Stimulated activated CD4-positive, alpha-beta T cell treated with anti-CD3 and anti-CD28 coated beads, Interleukin-15, amount 100 ng/mL, for 24 hours (primary cell): ENCODE results near the gene DCLRE1B.

ENCODE experiments used
- DNase-seq: peaks from one replicate; pipeline ENCODE4 v3.0.0-alpha.2; 2020

DCLRE1B gene

DNA sequence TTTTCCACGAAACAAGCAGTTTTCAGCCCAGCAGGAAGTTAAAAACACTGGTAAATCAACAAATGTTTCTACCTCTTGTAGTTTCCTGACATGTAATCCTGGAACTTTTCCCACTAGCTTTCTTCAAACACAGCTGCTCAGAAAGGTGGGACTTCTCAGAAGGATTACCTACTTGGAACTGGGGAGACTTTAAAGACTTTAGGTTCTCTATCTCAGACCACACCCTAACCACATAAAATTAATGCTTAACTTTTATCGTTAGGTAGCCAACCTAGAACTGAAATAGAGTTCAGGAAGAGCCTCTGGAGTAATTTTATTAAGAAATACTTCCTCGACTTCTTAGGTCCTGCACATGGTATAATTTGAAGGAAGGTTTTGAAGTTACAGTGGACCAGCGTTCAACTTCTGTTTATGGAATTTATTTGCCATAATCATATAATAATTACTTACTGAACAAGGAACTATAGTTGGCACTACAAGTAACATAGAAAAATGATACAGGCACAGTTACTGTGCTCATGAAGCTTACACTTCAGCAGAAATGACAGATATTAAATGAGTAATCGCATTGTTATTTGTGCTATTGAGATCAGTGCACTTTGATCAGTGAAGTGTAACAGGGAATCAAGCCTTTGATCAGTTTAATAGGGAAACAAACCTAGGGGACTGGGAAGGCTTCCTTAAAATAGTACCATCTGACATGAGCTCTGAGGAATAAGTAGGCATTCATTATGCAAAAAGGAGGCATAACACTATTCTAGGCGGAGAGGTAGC lies 17.5 kb upstream of the DCLRE1B start, which contains the start of gene BCL2L15:
TSS of gene BCL2L15 (minus strand) at position 180 of the 774 bp plus-strand sequence. CDS start 206 bp downstream, outside the sequence.
- no peak for DNase-seq

DNA sequence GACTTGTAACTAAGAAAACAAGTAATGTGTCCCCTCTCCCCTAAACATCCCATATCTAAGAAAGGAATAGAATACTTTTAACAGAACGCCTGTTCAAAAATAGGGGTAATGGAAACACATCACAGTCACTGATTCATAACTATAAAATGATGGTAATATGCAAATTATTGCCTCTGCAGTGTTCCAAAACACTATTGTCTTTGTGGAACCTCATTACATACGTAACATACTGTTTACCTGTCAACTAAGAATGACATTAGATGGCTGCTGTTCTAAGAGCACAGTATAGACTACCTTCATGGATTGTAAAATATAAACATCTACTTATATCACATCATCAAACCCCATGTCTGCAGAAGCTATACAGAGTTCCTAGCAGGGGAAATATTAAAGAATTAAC lies 14.3 kb upstream of the DCLRE1B start:
- DNase-seq: no peak

DNA sequence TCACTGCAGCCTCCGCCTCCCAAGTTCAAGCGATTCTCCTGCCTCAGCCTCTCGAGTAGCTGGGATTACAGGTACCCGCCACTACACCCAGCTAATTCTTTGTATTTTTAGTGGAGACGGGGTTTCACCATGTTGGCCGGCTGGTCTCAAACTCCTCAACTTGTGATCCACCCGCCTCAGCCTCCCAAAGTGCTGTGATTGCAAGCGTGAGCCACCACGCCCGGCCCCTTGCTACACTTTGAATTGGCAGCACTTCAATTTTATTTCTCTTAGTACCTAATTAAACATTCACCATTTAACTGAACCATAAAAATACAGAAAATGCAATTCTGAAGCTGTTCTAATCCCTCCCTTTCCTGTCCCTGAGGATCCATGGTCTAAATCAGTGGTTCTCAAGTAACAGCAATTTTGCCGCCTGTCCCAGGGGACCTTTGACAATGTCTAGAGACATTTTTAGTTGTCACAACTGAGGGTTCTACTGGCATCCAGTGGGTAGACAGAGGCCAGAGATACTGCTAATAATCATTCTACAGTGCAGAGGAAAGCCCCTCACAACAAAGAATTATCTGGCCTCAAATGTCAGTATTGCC lies 13.4 kb upstream of the DCLRE1B start:
- no peak for DNase-seq

GRCh38 chr1:113893267-113893666 lies 11.9 kb upstream of the DCLRE1B start:
- no peak for DNase-seq

- DNase-seq: no peak
Observed at GRCh38 chr1:113895098-113895497, 10.0 kb upstream of the DCLRE1B start.

- no peak for DNase-seq
Observed at GRCh38 chr1:113895961-113896360, 9.2 kb upstream of the DCLRE1B start.

- no peak for DNase-seq
Observed at GRCh38 chr1:113898241-113898814, 6.8 kb upstream of the DCLRE1B start.

- DNase-seq: no peak
Observed at GRCh38 chr1:113899111-113899510, 6.0 kb upstream of the DCLRE1B start.

GRCh38 chr1:113901191-113901590 lies 3.9 kb upstream of the DCLRE1B start:
- no peak for DNase-seq

DNA sequence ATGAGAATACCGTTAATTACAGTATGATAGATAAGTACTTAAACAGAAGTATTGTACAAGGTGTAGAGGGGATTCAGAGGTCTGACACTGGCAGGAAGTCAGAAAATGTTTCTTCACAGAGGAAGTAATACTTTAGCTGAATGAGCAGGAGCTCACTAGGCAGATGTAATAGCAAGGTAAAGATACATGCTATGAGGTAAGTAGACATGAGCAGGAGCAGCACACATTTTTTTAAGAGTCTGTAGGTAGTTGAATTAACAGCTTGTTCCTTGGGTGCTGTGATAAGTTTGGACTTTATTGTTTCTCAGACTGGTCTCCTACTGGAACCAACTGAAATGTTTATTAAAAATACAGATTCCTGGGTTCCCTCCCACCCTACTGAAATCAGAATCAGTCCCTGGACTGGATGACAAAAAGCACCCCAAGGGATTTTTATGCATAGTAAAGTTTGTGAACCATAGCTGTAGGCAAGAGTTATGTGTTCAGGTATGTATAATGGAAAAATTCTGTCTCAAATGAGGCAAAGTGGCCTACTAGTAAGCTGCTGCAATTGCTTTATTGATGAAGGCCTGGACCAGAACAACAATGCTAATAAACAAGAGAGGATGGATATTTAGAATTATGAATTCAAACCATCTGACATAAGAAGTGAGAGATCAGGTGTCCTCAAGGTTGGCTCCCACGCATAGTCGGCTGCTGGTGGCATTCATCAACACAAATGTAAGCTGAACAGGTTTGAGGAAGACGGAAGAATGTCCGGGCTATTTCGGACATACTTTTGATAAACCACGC lies 1.4 kb upstream of the DCLRE1B start:
- DNase-seq: peak; percentile 30

- no peak for DNase-seq
Observed at GRCh38 chr1:113904293-113904673, 843 bp upstream of the DCLRE1B start.

GRCh38 chr1:113905435-113905861 lies 322 bp downstream of the DCLRE1B start:
- peak; percentile 47 for DNase-seq

DNA sequence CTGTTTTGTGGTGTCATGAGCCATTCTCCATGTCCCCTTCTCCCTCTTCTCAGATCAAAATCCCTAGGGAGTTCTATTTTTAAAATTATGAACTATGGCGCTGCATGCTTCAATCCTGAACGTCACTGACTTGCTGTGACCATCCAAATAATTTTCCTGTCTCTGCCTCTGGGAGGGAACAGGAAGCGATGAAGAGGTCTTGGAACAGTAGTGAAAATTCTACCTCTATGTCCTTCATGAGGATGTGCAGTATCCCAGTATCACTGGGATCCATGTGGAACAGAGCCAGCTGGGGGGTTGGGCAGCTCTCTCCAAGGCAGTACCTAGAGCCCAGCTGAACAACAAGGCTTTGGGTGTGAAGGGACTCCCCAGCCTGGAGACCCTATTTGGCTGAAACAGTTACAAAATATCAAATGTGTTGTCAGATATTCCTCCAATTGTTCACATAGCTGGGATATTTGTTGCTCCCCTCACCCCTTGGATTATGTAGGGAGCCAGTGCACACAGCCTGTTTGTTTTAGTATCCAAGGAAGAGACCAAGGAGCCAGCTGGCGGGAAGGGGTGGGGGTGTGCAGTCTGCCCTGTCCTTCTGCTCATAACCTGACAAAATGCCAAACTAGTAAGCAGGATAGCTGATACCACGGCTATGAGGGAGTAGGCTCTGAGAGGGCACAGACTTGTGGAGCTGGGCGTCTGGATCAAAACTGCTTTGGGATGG lies 7.6 kb downstream of the DCLRE1B start:
- no peak for DNase-seq

- no peak for DNase-seq
Observed at GRCh38 chr1:113913312-113913668, 8.2 kb downstream of the DCLRE1B start.

- no peak for DNase-seq
Observed at GRCh38 chr1:113913887-113914664, 8.9 kb downstream of the DCLRE1B start.

DNA sequence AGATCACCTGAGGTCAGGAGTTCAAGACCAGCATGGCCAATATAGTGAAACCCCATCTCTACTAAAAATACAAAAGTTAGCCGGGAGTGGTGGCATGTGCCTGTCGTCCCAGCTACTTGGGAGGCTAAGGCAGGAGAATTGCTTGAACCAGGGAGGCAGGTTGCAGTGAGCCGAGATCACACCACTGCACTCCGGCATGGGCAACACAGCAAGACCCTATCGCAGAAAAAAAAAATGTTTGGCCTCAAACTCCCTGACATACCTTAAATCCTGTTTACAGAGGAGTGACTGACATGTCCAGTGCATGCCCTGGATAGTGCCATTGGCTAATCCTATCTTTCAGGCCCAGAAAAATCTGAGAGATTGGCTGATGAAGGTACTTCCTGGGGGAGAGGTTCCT lies 11.8 kb downstream of the DCLRE1B start:
- DNase-seq: no peak

DNA sequence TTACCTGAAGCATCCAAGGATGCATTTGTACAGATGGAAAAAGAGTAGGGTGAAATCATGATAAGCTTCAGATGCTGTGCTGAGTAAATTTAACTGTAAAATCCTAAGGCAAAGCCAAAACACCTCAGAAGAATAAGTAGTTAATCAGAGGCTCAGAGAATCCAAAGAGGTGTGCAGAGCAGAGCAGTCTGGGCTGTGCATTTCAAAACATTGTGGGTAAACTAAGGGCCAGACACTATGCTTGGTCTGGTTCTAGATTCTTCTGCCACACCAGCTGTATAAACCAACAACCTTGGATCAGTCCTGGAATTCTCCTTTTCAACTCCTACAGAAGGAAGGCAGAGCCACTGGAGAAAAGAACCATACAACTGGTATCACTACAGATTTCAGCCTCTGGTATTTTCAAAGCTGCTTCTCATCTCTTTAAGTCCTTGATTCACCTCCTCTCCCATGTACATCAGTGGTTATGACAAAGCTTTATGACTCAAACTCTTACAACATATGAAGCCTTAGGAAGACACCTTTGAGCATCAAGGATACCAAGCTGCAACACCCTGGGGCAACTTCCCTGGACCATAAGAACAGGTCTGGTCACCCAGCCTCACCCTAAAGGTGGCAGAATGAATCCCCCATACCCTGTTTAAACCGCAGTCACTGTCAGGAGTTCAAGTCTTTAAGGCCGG lies 12.4 kb downstream of the DCLRE1B start:
- no peak for DNase-seq

DNA sequence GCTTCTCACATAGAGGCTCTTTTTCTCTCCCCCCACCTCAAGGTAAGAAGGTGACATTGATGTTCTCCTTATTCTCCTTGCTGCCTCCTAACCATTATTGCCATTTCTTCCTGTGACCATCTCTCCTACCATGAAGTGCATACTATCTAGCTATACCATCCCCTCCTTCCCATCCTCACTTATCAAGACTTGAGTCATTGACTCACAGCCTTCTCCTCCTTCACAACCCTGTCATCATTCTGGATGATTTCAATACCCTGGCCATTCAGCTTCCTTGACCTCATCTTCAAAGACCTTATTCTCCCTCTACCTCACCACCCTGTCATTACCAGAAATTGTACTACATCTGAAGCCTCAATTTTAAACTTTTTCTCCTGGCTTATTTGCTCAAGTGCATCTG lies 13.1 kb downstream of the DCLRE1B start:
- DNase-seq: no peak

DNA sequence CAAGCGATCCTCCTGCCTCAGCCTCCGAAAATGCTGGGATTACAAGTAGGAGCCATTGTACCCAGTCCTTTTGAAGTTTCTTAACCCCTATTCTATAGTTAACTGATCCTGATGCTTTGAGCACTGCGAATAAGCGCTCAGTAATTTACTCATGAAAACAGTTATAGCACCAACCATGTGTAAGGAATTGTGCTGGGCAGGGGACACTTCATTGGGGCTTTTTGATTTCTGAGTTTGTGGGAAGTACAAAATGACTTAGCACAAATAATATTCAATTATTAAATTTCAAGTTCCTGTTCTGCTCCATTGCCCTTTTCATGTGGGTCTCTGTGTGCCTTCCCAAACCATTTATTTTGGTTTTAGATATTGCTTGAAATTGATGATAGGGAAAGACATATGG lies 17.8 kb downstream of the DCLRE1B start:
- DNase-seq: no peak

DNA sequence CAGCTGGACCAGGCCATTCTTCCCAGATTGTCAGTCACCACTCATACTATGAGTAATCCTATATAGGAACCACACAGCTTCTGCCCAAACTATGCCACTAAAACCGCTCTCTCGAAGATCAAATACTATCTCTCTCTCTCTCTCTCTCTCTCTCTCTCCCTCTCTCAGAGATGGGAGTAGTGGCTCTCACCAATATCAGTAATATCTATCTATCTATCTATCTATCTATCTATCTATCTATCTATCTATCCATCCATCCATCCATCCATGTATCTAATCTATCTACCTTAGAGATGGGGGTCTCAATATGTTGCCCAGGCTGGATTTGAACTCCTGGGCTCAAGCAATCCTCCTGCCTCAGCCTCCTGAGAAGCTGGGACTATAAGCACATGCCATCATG lies 19.3 kb downstream of the DCLRE1B start:
- no peak for DNase-seq

DNA sequence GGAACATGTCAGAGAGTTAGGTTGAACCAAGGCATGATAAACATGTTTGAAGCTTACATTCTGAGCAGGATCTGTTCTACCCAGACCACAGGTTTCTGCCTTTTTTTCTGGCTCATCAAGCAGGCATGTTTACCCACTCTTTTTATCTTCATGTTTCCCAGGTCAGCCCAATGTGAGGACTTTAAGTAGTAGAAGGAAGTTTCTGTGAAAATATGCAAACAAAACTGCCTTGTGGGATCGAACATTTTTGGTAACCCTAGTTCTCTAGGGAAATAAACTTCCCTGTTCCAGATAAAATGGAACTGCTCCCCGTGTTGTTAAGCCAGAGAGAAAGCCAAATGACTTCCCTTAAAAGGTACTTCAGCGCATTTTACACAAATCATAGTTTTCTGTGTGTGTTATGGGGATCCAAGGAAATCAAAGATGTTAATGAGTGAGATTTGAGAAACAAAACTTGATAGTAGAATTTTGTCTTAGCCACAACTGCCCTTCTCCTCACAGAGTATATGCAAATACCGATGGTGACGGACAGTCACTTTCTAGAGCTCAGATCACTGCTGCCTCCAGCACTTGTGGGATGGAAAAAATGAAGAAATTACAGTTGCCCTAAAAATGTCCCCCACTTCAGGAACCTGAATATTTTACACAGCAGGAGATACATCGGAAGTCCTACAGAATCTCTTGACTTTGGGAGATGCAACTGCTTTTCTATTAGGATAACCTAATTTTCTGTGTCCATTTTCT lies 23.2 kb downstream of the DCLRE1B start:
- DNase-seq: no peak
